GM18858 (cell line): ENCODE measurements around the gene RABEPK.
"Not testable (repeated sequence)": the region's sequence is repeated elsewhere in the genome, so short reads cannot be mapped to it uniquely, and the experiment has no call there.

Experiments used
- ATAC-seq: cut with Tn5 transposase; IDR thresholded peaks from one replicate; pipeline ENCODE4 v1.9.1; 2021; ENCODE audit not compliant: unreplicated experiment

The RABEPK gene

GRCh38 chr9:125241863-125242739 lies 41.8 kb downstream of the RABEPK start:
- ATAC-seq = no peak

- no peak for ATAC-seq
Measured at GRCh38 chr9:125243792-125244260, 43.5 kb downstream of the RABEPK start.

DNA sequence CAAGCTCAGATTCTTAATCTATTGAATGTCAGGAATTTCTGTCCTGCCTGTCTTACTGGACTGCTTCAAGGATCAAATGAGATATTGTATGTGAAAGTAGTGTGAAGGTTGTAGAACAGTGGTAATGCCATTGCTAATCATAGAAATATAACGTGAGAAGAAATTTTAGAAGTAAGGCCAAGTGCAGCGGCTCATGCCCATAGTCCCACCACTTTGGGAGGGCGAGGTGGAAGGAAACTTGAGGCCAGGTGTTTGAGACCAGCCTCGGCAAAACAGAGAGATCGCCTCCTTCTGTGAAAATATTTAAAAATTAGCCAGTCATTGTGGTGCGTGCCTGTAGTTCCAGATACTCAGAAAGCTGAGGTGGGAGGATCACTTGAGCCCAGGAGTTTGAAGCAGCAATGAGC lies 45.9 kb downstream of the RABEPK start:
- ATAC-seq = no peak

DNA sequence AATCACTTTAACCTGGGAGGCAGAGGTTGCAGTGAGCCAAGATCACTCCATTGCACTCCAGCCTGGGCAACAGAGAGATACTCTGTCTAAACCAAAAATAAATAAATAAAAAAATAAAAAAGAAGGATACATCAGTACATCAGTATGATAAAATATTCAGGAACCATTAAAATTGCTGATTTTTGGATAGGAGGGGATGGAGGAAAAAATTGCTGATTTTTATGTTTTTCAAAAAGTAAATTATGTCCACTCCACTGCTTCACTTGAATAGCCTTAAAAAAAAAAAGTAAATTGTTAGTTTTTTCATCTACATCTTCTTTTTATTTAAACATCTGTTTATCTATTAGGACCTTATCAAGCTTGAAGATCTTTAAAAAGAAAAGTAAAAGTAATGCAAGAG lies 53.9 kb downstream of the RABEPK start:
- no peak for ATAC-seq

DNA sequence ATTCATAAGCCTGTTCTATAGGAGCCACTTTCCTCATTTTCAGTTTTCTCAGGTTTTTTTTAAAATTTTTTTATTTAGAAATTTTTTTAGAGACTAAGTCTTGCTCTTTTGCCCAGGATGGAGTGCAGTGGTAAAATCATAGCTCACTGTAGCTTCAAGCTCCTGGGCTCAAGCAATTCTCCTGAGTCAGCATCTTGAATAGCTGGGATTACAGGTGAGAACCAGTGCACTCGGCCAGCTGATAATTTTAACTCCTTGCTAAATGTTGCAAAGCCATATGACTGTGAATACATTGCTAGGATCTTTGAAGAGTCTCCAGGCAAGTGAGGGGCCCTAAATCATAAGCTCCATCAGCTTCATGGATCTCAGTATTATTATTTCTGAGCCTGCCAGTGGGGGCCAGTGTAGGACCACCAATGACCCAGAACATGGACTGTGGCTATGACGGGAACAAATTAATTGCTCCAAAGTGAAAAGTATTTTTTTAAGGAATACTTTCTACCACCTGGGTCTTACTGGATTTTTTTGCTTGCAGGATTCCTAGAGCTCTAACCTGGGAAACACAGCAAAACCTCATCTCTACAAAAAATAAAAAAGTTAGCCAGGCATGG lies 55.5 kb downstream of the RABEPK start:
- ATAC-seq = no peak

DNA sequence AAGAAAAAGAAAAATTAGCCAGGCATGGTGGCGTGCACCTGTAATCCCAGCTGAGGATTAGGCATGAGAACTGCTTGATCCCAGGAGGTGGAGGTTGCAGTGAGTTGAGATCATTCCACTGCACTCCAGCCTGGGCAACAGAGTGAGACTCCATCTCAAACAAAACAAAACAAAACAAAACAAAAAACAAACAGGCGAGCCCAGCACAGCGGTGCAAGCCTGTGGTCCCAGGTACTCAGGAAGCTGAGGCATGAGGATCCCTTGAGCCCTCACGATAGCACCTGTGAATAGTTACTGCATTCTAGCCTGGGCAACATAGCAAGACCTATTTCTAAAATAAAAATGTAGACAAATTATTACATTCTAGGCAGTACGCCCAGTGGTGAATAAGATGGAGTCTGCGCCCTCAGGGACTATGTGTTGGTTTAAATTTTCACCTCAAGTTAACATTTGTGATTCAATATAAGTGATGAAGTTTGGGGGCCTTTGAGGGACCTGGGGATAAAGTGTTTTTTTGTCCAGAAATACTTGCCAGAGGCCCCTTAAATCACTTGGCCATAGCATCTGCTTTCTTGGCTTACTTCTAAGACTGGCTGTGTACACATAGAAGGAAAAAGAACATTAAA lies 57.9 kb downstream of the RABEPK start:
- ATAC-seq = no peak

DNA sequence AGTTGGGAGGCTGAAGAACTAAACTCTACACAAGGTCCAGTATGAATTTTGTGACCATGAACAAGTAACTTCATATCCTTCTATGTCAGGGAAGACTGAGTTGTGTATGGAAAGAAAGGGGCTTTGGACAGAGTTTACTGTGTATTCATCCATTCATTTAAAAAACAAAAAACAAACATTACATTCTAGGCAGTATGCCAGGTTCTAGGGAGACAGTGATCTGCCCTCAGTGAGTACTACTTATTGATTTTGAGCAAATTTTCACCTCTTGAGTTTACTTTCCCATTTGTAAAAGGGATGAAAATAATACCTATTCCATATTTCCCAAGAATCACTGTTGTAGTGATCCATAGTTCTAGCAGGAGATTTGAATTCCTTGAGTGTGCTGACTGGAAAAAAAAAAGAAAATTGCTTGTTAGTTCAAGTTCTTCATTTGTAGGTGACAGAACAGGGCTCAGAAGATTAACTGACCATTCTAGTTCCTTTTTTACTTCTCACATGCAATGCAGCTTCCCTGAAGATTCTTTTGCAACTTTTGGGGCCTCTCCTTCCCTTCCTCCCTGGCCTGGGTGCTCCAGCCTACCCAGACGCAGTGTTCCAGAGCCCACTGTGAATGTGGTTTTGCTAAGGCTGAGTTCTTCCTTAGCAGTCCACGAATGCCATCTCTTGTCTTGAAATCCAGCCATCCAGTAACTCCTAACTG lies 58.6 kb downstream of the RABEPK start:
- ATAC-seq = no peak

DNA sequence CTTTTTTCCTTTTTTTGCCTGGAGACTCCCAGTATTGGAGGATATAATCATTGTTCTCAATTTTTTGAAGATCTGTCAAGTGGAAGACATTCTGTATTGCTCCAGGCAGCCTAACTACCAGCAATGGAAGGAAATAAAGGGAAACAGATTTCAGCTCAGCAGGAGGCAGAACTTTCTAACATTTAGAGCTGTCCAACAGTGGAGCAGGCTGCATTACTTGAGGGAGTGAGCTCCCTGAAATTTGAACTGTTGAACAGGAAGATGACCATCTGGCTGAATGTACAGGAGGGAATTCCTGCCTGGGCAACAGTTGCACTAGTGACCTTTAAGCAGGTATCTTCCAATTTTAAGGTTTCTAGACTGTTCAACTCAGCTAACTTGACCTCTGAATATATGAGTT lies 60.2 kb downstream of the RABEPK start:
- no peak for ATAC-seq

GRCh38 chr9:125261501-125262293 lies 61.4 kb downstream of the RABEPK start, which contains the start of gene GAPVD1:
Gene GAPVD1, plus strand, starts transcription at chr9:125261826. Its CDS starts 37,096 bp downstream, at chr9:125298922.
- peak; percentile 74 for ATAC-seq

DNA sequence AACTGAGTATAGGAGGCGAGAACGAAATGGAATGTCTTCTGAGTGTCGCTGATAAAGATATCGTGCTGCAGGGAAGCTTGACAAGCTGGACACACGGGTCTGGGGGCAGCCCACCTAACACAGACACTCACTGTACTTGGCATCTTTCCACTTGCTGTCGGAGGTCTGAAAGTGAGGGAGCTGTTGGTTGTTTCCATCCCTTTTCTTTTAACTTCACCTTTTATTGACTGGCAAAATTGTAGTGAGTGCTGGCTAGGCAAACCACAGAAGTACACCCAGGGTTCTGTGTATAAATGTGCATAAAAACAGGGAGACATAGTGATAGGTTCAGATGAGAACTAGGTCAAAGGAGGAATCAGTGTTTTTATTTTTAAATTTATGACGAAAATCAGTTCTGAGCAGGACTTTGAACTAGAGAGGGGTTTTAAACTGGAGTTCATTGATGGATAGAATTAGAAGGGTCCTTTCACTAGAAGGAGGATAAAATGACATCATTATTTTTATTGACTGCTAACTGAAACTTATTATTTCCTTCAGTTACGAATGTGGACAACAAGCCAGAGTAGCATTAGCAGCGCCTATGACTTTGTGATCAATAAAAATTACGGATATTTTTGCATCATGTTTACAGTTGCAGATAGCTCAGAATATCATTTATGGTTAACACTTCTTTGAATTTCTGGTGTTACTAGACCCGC lies 62.1 kb downstream of the RABEPK start:
- no peak for ATAC-seq

DNA sequence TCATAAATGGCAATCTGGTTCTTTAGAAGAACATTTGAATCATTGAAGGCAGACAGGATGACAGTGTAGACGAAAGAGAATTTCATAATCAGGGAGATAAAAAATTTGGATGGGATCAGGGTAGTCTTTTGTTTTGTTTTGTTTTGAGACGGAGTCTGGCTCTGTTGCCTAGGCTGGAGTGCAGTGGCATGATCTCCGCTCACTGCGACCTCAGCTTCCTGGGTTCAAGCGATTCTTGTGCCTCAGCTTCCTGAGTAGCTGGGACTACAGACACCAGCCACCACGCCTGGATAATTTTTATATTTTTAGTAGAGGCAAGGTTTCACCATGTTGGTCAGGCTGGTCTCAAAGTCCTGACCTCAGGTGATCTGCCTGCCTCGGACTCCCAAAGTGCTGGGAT lies 63.7 kb downstream of the RABEPK start:
- not testable (repeated sequence) for ATAC-seq

GRCh38 chr9:125268394-125269013 lies 68.2 kb downstream of the RABEPK start:
- no peak for ATAC-seq

- ATAC-seq = no peak
Measured at GRCh38 chr9:125269014-125269397, 68.7 kb downstream of the RABEPK start.

- no peak for ATAC-seq
Measured at GRCh38 chr9:125271081-125271480, 70.7 kb downstream of the RABEPK start.

GRCh38 chr9:125272697-125273096 lies 72.4 kb downstream of the RABEPK start:
- ATAC-seq = no peak

GRCh38 chr9:125276771-125277170 lies 76.4 kb downstream of the RABEPK start:
- no peak for ATAC-seq

DNA sequence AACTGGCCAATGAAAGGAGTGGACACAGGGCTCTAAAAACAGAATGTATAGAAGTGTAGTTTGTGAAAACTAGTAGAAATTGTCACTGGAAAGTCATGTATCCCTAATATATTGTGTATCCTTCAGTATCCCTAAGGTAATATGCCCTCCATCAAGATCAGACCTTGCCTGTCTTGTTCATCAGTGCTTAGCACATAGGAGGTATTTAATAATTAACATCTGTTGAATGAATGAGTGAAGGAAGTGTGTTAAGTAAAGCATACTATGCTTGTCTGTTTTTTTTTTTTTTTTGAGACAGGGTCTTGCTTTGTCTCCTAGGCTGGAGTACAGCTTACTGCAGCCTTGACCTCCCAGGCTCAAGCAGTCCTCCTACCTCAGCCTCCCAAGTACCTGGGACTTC lies 77.1 kb downstream of the RABEPK start:
- no peak for ATAC-seq

DNA sequence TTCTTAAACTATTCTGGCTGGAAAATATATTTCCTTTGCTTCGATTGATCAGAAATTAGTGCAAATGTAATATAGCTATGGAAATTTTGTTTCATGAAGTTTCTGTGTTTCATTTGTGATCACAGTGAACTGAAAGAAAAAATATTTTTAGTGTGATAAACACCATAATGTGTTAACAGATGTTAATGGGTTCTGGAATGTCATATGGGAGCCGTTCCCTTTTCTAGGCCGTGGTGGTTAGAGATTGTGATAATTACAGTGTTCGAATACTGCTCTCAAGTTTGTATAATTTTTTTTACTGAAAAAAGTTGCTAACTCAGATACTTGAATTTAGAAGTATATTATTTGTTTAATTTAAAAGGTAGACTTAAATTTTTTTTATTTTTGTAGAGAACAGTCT lies 80.6 kb downstream of the RABEPK start:
- ATAC-seq = no peak
